Lung (tissue), 12 donors: ENCODE measurements around the gene PRR7. TPM values are rescaled to one million over a fixed set of nuclear protein-coding genes. Genes with fewer than 3 reads are reported as not detected.

Experiments
- ATAC-seq: fragments of 200-7000 bp; cut with Tn5 transposase; one replicate; pipeline ENCODE4 v1.9.1; 2020; ENCODE audit warnings: moderate number of reproducible peaks; ENCODE audit not compliant: insufficient read depth, low FRiP score
- DNase-seq, 3 donors: peaks; one replicate each; pipeline ENCODE4 v3.0.0-alpha.2; 2013 to 2017
- H3K27ac ChIP-seq, 2 donors: one replicate each; pipeline ENCODE4 v1.5.1; 2013; ENCODE audit warnings: mild to moderate bottlenecking in 2 of 2, moderate library complexity in 2 of 2, control low read depth in 1 of 2, inconsistent platforms in 1 of 2, low read depth in 1 of 2, low read length in 1 of 2
- H3K27me3 ChIP-seq, 3 donors: one replicate each; pipeline ENCODE4 v1.5.1; 2013; ENCODE audit warnings: low read length in 2 of 3; ENCODE audit not compliant: control insufficient read depth in 3 of 3, insufficient read depth in 3 of 3
- H3K36me3 ChIP-seq, 4 donors: one replicate each; pipeline ENCODE4 v1.5.1; 2013; ENCODE audit warnings: low read length in 4 of 4, mild to moderate bottlenecking in 1 of 4, moderate library complexity in 1 of 4; ENCODE audit not compliant: control insufficient read depth in 4 of 4, insufficient read depth in 4 of 4
- H3K4me1 ChIP-seq, 5 donors: one replicate each; pipeline ENCODE4 v1.5.1; 2013; ENCODE audit warnings: low read length in 5 of 5, mild to moderate bottlenecking in 2 of 5, moderate library complexity in 1 of 5; ENCODE audit not compliant: control insufficient read depth in 5 of 5, insufficient read depth in 5 of 5
- H3K4me3 ChIP-seq: one replicate; pipeline ENCODE4 v1.5.1; 2013; ENCODE audit warnings: mild to moderate bottlenecking, control low read depth, moderate library complexity
- H3K9ac ChIP-seq, 2 donors: one replicate each; pipeline ENCODE4 v1.5.1; 2013; ENCODE audit warnings: low read length in 2 of 2, control low read depth in 1 of 2; ENCODE audit not compliant: insufficient read depth in 1 of 2
- H3K9me3 ChIP-seq, 4 donors: one replicate each; pipeline ENCODE4 v1.5.1; 2013; ENCODE audit warnings: low read length in 3 of 4, mild to moderate bottlenecking in 1 of 4, moderate library complexity in 1 of 4; ENCODE audit not compliant: control insufficient read depth in 4 of 4, insufficient read depth in 3 of 4
- CTCF ChIP-seq: IDR thresholded peaks from 2 replicates; pipeline ENCODE4 v1.5.1; 2012; ENCODE audit warnings: mild to moderate bottlenecking; ENCODE audit errors: control extremely low read depth, extremely low read depth
- WGBS, 2 donors: extraction: QIAGEN DNeasy Blood & Tissue Kit; methylation state at CpG; one replicate each; pipeline ENCODE4 v1.1.7; 2013; 5-methylcytosine and 5-hydroxymethylcytosine counted together
- polyA plus RNA-seq, 2 donors: library from polyadenylated mRNA; stranded (reverse); fragments of 200-250 nt; gene quantifications; one replicate each; pipeline ENCODE4 v1.2.1, GENCODE V29; 2013
- total RNA-seq, 2 donors: library from RNA; depleted of rRNA in 1 of 2; stranded (reverse); fragments of >200 nt in 1 of 2; gene quantifications; one replicate each; pipeline ENCODE4 v1.2.1, GENCODE V29; 2014 to 2021
- donor health status: control.
- donor health status: control.
- donor health status: Bipolar disorder and iron deficiency.
- donor health status: healthy.
- donor health status: DM: yes; HTN: yes; CAD: no.

The PRR7 gene
- total and polyA plus RNA-seq, 4 donors, result 1.9 to 7.2 (median 4.0) TPM

- DNase-seq, result peak in 1 of 3 donors; percentile 44
- no peaks in the 10 kb centered on the region for H3K27me3 ChIP-seq
- H3K36me3 ChIP-seq, result peaks cover 0 to 50% (median 18%) of the 10 kb centered on the region in 4 donors
- no peak overlapping the region for H3K9ac ChIP-seq
- TF ChIP-seq CTCF, result no peak
- WGBS, 2 donors, result 77 to 85% methylated on average over 26 of the region's 26 CpGs
- peaks cover 0 to 28% (median 12%) of the 10 kb centered on the region in 5 donors for H3K4me1 ChIP-seq
- H3K4me3 ChIP-seq, result no peak overlapping the region
- H3K27ac ChIP-seq, result peak overlapping the region in 1 of 2 donors; percentile 3
- H3K9me3 ChIP-seq, result no peaks in the 10 kb centered on the region
- ATAC-seq, result no peak
Observed at GRCh38 chr5:177430140-177430951, 16.3 kb upstream of the PRR7 start.

GRCh38 chr5:177430972-177431316, 15.7 kb upstream of the PRR7 start:
- Histone ChIP-seq H3K4me3 (no peak overlapping the region), H3K27me3 (no peaks in the 10 kb centered on the region), H3K9ac (no peak overlapping the region), H3K36me3 (peaks cover 0 to 54% (median 18%) of the 10 kb centered on the region in 4 donors), H3K9me3 (no peaks in the 10 kb centered on the region), H3K4me1 (peaks cover 0 to 24% (median 9%) of the 10 kb centered on the region in 5 donors), H3K27ac (peak overlapping the region in 1 of 2 donors; percentile 14)
- 51 to 78% methylated on average over 7 of the region's 7 CpGs for WGBS, 2 donors
- DNase-seq, result no peak
- ATAC-seq, result no peak
- no peak for TF ChIP-seq CTCF

- ATAC-seq (peak; percentile 16), DNase-seq (no peak)
- no peak overlapping the region for H3K4me3 ChIP-seq
- no peak overlapping the region for H3K9ac ChIP-seq
- peak overlapping the region in 1 of 2 donors; percentile 66 for H3K27ac ChIP-seq
- H3K4me1 ChIP-seq, result peaks cover 0 to 24% (median 9%) of the 10 kb centered on the region in 5 donors
- H3K36me3 ChIP-seq, result peaks cover 0 to 60% (median 18%) of the 10 kb centered on the region in 4 donors
- H3K27me3 ChIP-seq, result no peaks in the 10 kb centered on the region
- WGBS, 2 donors, result 52 to 66% methylated on average over 29 of the region's 29 CpGs
- no peaks in the 10 kb centered on the region for H3K9me3 ChIP-seq
- TF ChIP-seq CTCF, result no peak
Observed at GRCh38 chr5:177431317-177432142, 15.1 kb upstream of the PRR7 start.
